Measurements from ENCODE around the gene DSCAM.
"Not testable (repeated sequence)": the region's sequence is repeated elsewhere in the genome, so short reads cannot be mapped to it uniquely, and the experiment has no call there.

Gene DSCAM

GRCh38 chr21:40340357-40340756, 506.6 kb downstream of the DSCAM start:
- peaks cover 0 to 5% (median 0%) of the 10 kb centered on the region in 5 donors for H3K27me3 ChIP-seq (ENCODE audit: control insufficient read depth in 5 of 5, insufficient read depth in 4 of 5, low read length in 5 of 5)
- H3K4me1 ChIP-seq (ENCODE audit: control insufficient read depth in 5 of 5, insufficient read depth in 5 of 5, low read length in 5 of 5), result no peaks in the 10 kb centered on the region
- H3K36me3 ChIP-seq (ENCODE audit: control insufficient read depth in 5 of 5, insufficient read depth in 5 of 5, low read length in 5 of 5), result no peaks in the 10 kb centered on the region
- H3K4me3 ChIP-seq (ENCODE audit: low read depth in 1 of 5, low read length in 5 of 5), result no peak overlapping the region
- H3K9ac ChIP-seq (ENCODE audit: low read length in 5 of 5), result no peak overlapping the region
- no peaks in the 10 kb centered on the region for H3K9me3 ChIP-seq (ENCODE audit: control insufficient read depth in 5 of 5, low read length in 5 of 5)
- no peak overlapping the region for H3K27ac ChIP-seq (ENCODE audit: low read depth, low read length)

- H3K4me3 ChIP-seq (ENCODE audit: low read depth in 1 of 5, low read length in 5 of 5), result no peak overlapping the region
Observed at GRCh38 chr21:40339050-40339449, 507.9 kb downstream of the DSCAM start.

GRCh38 chr21:40337981-40338380, 509.0 kb downstream of the DSCAM start:
- Histone ChIP-seq H3K4me3 (ENCODE audit: low read depth in 1 of 5, low read length in 5 of 5) (no peak overlapping the region), H3K27me3 (ENCODE audit: control insufficient read depth in 5 of 5, insufficient read depth in 4 of 5, low read length in 5 of 5) (peaks cover 0 to 5% (median 0%) of the 10 kb centered on the region in 5 donors), H3K27ac (ENCODE audit: low read depth, low read length) (no peak overlapping the region), H3K9me3 (ENCODE audit: control insufficient read depth in 5 of 5, low read length in 5 of 5) (no peaks in the 10 kb centered on the region), H3K9ac (ENCODE audit: low read length in 5 of 5) (no peak overlapping the region), H3K36me3 (ENCODE audit: control insufficient read depth in 5 of 5, insufficient read depth in 5 of 5, low read length in 5 of 5) (no peaks in the 10 kb centered on the region), H3K4me1 (ENCODE audit: control insufficient read depth in 5 of 5, insufficient read depth in 5 of 5, low read length in 5 of 5) (no peaks in the 10 kb centered on the region)

More at GRCh38 chr21:40339050-40339449, 507.9 kb downstream of the DSCAM start:
- H3K27ac ChIP-seq (ENCODE audit: low read depth, low read length), result no peak overlapping the region
- H3K4me1 ChIP-seq (ENCODE audit: control insufficient read depth in 5 of 5, insufficient read depth in 5 of 5, low read length in 5 of 5), result no peaks in the 10 kb centered on the region
- H3K27me3 ChIP-seq (ENCODE audit: control insufficient read depth in 5 of 5, insufficient read depth in 4 of 5, low read length in 5 of 5), result peaks cover 0 to 5% (median 0%) of the 10 kb centered on the region in 5 donors
- H3K9me3 ChIP-seq (ENCODE audit: control insufficient read depth in 5 of 5, low read length in 5 of 5), result no peaks in the 10 kb centered on the region
- no peak overlapping the region for H3K9ac ChIP-seq (ENCODE audit: low read length in 5 of 5)
- no peaks in the 10 kb centered on the region for H3K36me3 ChIP-seq (ENCODE audit: control insufficient read depth in 5 of 5, insufficient read depth in 5 of 5, low read length in 5 of 5)

GRCh38 chr21:40335704-40336103, 511.3 kb downstream of the DSCAM start:
- H3K27me3 ChIP-seq (ENCODE audit: control insufficient read depth in 5 of 5, insufficient read depth in 4 of 5, low read length in 5 of 5), result peaks cover 0 to 5% (median 0%) of the 10 kb centered on the region in 5 donors
- H3K27ac ChIP-seq (ENCODE audit: low read depth, low read length), result no peak overlapping the region
- H3K36me3 ChIP-seq (ENCODE audit: control insufficient read depth in 5 of 5, insufficient read depth in 5 of 5, low read length in 5 of 5), result no peaks in the 10 kb centered on the region
- no peaks in the 10 kb centered on the region for H3K9me3 ChIP-seq (ENCODE audit: control insufficient read depth in 5 of 5, low read length in 5 of 5)
- H3K4me3 ChIP-seq (ENCODE audit: low read depth in 1 of 5, low read length in 5 of 5), result no peak overlapping the region
- no peak overlapping the region for H3K9ac ChIP-seq (ENCODE audit: low read length in 5 of 5)
- no peaks in the 10 kb centered on the region for H3K4me1 ChIP-seq (ENCODE audit: control insufficient read depth in 5 of 5, insufficient read depth in 5 of 5, low read length in 5 of 5)

GRCh38 chr21:40334159-40334558, 512.8 kb downstream of the DSCAM start:
- Histone ChIP-seq H3K9me3 (ENCODE audit: control insufficient read depth in 5 of 5, low read length in 5 of 5) (no peaks in the 10 kb centered on the region), H3K9ac (ENCODE audit: low read length in 5 of 5) (no peak overlapping the region), H3K4me3 (ENCODE audit: low read depth in 1 of 5, low read length in 5 of 5) (no peak overlapping the region), H3K36me3 (ENCODE audit: control insufficient read depth in 5 of 5, insufficient read depth in 5 of 5, low read length in 5 of 5) (no peaks in the 10 kb centered on the region), H3K27me3 (ENCODE audit: control insufficient read depth in 5 of 5, insufficient read depth in 4 of 5, low read length in 5 of 5) (peaks cover 0 to 5% (median 0%) of the 10 kb centered on the region in 5 donors), H3K27ac (ENCODE audit: low read depth, low read length) (no peak overlapping the region), H3K4me1 (ENCODE audit: control insufficient read depth in 5 of 5, insufficient read depth in 5 of 5, low read length in 5 of 5) (no peaks in the 10 kb centered on the region)

- Histone ChIP-seq H3K9me3 (ENCODE audit: control insufficient read depth in 5 of 5, low read length in 5 of 5) (no peaks in the 10 kb centered on the region), H3K36me3 (ENCODE audit: control insufficient read depth in 5 of 5, insufficient read depth in 5 of 5, low read length in 5 of 5) (no peaks in the 10 kb centered on the region), H3K4me3 (ENCODE audit: low read depth in 1 of 5, low read length in 5 of 5) (no peak overlapping the region), H3K27me3 (ENCODE audit: control insufficient read depth in 5 of 5, insufficient read depth in 4 of 5, low read length in 5 of 5) (peaks cover 0 to 5% (median 0%) of the 10 kb centered on the region in 5 donors), H3K27ac (ENCODE audit: low read depth, low read length) (no peak overlapping the region), H3K4me1 (ENCODE audit: control insufficient read depth in 5 of 5, insufficient read depth in 5 of 5, low read length in 5 of 5) (no peaks in the 10 kb centered on the region), H3K9ac (ENCODE audit: low read length in 5 of 5) (no peak overlapping the region)
Observed at GRCh38 chr21:40333731-40334130, 513.2 kb downstream of the DSCAM start.

- no peaks in the 10 kb centered on the region for H3K4me1 ChIP-seq (ENCODE audit: control insufficient read depth in 5 of 5, insufficient read depth in 5 of 5, low read length in 5 of 5)
- H3K27ac ChIP-seq (ENCODE audit: low read depth, low read length), result no peak overlapping the region
- no peak overlapping the region for H3K9ac ChIP-seq (ENCODE audit: low read length in 5 of 5)
- H3K9me3 ChIP-seq (ENCODE audit: control insufficient read depth in 5 of 5, low read length in 5 of 5), result peaks cover 0 to 3% (median 0%) of the 10 kb centered on the region in 5 donors
- no peak overlapping the region for H3K4me3 ChIP-seq (ENCODE audit: low read depth in 1 of 5, low read length in 5 of 5)
- no peaks in the 10 kb centered on the region for H3K27me3 ChIP-seq (ENCODE audit: control insufficient read depth in 5 of 5, insufficient read depth in 4 of 5, low read length in 5 of 5)
- H3K36me3 ChIP-seq (ENCODE audit: control insufficient read depth in 5 of 5, insufficient read depth in 5 of 5, low read length in 5 of 5), result no peaks in the 10 kb centered on the region
Observed at GRCh38 chr21:40331804-40332203, 515.2 kb downstream of the DSCAM start.

- Histone ChIP-seq H3K9me3 (ENCODE audit: control insufficient read depth in 5 of 5, low read length in 5 of 5) (peaks cover 0 to 3% (median 0%) of the 10 kb centered on the region in 5 donors), H3K4me1 (ENCODE audit: control insufficient read depth in 5 of 5, insufficient read depth in 5 of 5, low read length in 5 of 5) (no peaks in the 10 kb centered on the region), H3K36me3 (ENCODE audit: control insufficient read depth in 5 of 5, insufficient read depth in 5 of 5, low read length in 5 of 5) (no peaks in the 10 kb centered on the region), H3K9ac (ENCODE audit: low read length in 5 of 5) (no peak overlapping the region), H3K4me3 (ENCODE audit: low read depth in 1 of 5, low read length in 5 of 5) (no peak overlapping the region), H3K27me3 (ENCODE audit: control insufficient read depth in 5 of 5, insufficient read depth in 4 of 5, low read length in 5 of 5) (no peaks in the 10 kb centered on the region), H3K27ac (ENCODE audit: low read depth, low read length) (no peak overlapping the region)
Observed at GRCh38 chr21:40331172-40331571, 515.8 kb downstream of the DSCAM start.

GRCh38 chr21:40324389-40324788, 522.6 kb downstream of the DSCAM start:
- no peak overlapping the region for H3K4me3 ChIP-seq (ENCODE audit: low read depth in 1 of 5, low read length in 5 of 5)
- no peak overlapping the region for H3K9ac ChIP-seq (ENCODE audit: low read length in 5 of 5)
- no peaks in the 10 kb centered on the region for H3K27me3 ChIP-seq (ENCODE audit: control insufficient read depth in 5 of 5, insufficient read depth in 4 of 5, low read length in 5 of 5)
- H3K36me3 ChIP-seq (ENCODE audit: control insufficient read depth in 5 of 5, insufficient read depth in 5 of 5, low read length in 5 of 5), result no peaks in the 10 kb centered on the region
- H3K27ac ChIP-seq (ENCODE audit: low read depth, low read length), result no peak overlapping the region
- peaks cover 0 to 3% (median 0%) of the 10 kb centered on the region in 5 donors for H3K9me3 ChIP-seq (ENCODE audit: control insufficient read depth in 5 of 5, low read length in 5 of 5)
- no peaks in the 10 kb centered on the region for H3K4me1 ChIP-seq (ENCODE audit: control insufficient read depth in 5 of 5, insufficient read depth in 5 of 5, low read length in 5 of 5)

GRCh38 chr21:40320718-40321117, 526.2 kb downstream of the DSCAM start:
- not testable (repeated sequence) for H3K27ac ChIP-seq (ENCODE audit: low read depth, low read length); H3K36me3 ChIP-seq (ENCODE audit: control insufficient read depth in 5 of 5, insufficient read depth in 5 of 5, low read length in 5 of 5); H3K9me3 ChIP-seq (ENCODE audit: control insufficient read depth in 5 of 5, low read length in 5 of 5); H3K4me1 ChIP-seq (ENCODE audit: control insufficient read depth in 5 of 5, insufficient read depth in 5 of 5, low read length in 5 of 5); H3K27me3 ChIP-seq (ENCODE audit: control insufficient read depth in 5 of 5, insufficient read depth in 4 of 5, low read length in 5 of 5); H3K4me3 ChIP-seq (ENCODE audit: low read depth in 1 of 5, low read length in 5 of 5); H3K9ac ChIP-seq (ENCODE audit: low read length in 5 of 5)

GRCh38 chr21:40318371-40318770, 528.6 kb downstream of the DSCAM start:
- Histone ChIP-seq H3K4me1 (ENCODE audit: control insufficient read depth in 5 of 5, insufficient read depth in 5 of 5, low read length in 5 of 5) (no peaks in the 10 kb centered on the region), H3K36me3 (ENCODE audit: control insufficient read depth in 5 of 5, insufficient read depth in 5 of 5, low read length in 5 of 5) (no peaks in the 10 kb centered on the region), H3K4me3 (ENCODE audit: low read depth in 1 of 5, low read length in 5 of 5) (no peak overlapping the region), H3K27me3 (ENCODE audit: control insufficient read depth in 5 of 5, insufficient read depth in 4 of 5, low read length in 5 of 5) (no peaks in the 10 kb centered on the region), H3K9me3 (ENCODE audit: control insufficient read depth in 5 of 5, low read length in 5 of 5) (no peaks in the 10 kb centered on the region), H3K9ac (ENCODE audit: low read length in 5 of 5) (no peak overlapping the region), H3K27ac (ENCODE audit: low read depth, low read length) (no peak overlapping the region)

Data from subcutaneous abdominal adipose tissue (tissue), 5 donors.